AG09309 (cell line): ENCODE data around the gene PTPN14.

Source experiments
- DNase-seq: peaks from one replicate; pipeline ENCODE4 v3.0.0-alpha.2; 2010; ENCODE audit warnings: low read depth
- H3K4me3 ChIP-seq: 2 replicates; pipeline ENCODE4 v1.5.1; 2011; ENCODE audit warnings: mild to moderate bottlenecking, low read depth, low read length, moderate library complexity; ENCODE audit not compliant: control insufficient read depth
- TF ChIP-seq, protein P1 (sequence below): IDR thresholded peaks from 2 replicates; pipeline ENCODE4 v1.5.1; 2011; ENCODE audit warnings: mild to moderate bottlenecking, low read depth, low read length, inconsistent platforms; ENCODE audit not compliant: insufficient read depth, control insufficient read depth; ENCODE audit errors: missing control alignments

Gene PTPN14

DNA sequence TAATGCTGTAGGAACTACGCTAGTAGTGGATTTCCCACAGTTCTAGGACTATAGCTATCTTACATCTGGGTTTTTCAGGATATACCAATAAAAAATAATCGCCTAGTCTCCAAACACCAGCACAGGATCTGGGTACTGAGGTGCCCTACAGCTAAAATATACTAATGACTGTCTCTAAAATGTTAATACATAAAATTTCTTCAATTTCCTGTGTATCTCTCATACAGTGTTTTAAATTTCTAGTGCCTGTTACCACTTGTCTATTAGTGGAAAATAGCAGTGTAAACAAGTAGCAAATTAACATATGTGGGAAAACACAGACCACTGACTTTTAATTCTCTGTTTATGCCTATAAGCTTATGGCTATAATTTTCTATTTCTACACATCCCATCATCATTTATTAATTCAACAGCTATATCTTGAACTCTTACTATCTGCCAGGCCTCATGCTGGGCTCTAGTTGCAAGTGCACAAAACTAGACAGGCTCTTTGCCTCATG is 16.1 kb upstream of the PTPN14 start:
- no peak overlapping the region for H3K4me3 ChIP-seq
- no peak for DNase-seq
- TF ChIP-seq, protein P1, sequence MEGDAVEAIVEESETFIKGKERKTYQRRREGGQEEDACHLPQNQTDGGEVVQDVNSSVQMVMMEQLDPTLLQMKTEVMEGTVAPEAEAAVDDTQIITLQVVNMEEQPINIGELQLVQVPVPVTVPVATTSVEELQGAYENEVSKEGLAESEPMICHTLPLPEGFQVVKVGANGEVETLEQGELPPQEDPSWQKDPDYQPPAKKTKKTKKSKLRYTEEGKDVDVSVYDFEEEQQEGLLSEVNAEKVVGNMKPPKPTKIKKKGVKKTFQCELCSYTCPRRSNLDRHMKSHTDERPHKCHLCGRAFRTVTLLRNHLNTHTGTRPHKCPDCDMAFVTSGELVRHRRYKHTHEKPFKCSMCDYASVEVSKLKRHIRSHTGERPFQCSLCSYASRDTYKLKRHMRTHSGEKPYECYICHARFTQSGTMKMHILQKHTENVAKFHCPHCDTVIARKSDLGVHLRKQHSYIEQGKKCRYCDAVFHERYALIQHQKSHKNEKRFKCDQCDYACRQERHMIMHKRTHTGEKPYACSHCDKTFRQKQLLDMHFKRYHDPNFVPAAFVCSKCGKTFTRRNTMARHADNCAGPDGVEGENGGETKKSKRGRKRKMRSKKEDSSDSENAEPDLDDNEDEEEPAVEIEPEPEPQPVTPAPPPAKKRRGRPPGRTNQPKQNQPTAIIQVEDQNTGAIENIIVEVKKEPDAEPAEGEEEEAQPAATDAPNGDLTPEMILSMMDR: no peak

DNA sequence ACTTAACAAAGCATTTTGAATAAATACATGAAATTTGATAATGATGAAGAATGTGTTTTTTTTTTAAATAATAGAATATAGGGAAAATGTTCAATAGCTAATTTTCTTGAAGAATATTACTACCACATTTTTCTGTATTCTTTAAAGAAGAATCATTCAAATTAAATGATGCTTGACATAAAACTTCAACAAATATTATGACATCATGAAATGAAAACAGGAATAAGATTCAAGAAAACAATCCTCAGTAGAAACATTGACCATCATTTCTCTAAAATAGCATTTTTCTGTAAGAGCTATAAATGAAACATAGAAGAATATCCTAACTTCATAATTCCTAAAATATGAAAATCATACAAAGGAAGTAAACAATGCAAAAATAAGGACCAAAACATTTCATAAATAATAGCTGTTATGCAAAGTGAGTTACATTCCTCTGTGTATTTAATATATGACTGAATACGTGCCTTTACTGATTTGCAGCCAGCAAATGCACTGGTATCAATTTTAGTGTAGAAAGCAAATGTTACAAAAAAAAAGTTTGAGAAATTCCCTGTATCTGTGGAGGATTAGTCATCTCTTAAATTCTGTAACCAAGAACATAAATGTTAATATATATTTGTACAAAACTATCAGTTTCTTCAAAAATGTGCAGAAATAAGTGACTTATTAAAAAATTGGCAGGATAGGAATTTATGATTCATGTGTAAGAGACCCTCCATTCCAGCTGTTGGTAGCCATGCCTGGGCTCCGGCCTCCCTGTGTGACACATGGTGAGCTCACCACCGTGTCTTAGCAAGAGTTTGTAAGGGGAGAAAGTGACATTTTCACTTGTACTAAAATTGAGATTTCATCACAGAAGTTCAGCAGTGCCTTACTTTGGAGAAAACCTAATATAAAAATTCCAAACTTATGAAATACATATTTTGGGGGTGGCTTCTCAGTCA is 15.0 kb upstream of the PTPN14 start:
- DNase-seq: no peak
- no peak overlapping the region for H3K4me3 ChIP-seq
- TF ChIP-seq, protein P1: no peak

DNA sequence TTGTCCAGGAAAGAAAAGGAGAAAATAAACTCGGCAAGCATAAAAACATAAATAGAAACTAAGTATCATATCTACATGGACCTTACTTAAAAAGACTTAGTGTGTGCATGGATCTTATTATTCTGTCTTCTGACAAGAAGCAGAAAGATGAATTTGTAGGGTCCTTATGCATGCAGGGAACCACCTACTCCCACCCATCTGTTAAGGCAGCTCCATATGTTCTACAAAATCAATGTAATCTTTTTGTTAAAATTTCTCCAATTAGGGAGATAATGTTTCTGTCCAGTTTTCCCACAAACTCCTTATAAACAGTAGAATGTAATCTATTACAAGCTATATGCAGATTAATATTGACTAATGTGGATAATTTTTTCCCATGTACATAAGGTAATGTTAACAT is 13.9 kb upstream of the PTPN14 start:
- H3K4me3 ChIP-seq: no peak overlapping the region
- TF ChIP-seq, protein P1: no peak
- no peak for DNase-seq

DNA sequence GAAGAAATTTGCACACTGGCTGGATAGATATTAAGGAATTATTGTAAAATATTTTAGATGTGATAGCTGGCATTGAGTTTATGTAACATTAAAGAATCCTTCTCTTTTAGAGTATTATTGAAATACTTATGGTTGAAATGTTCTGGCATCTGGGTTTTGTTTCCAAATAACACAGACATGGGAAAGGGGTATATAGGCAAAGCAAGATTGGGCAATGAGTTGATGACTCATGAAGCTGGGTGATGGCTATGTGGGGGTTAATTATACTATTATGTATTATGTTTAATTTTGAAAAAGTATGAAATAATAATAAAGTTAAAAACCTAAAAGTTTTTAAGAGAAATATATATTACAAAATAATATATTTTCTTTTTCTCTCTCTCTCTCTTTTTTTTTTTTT is 12.5 kb upstream of the PTPN14 start:
- no peak overlapping the region for H3K4me3 ChIP-seq
- DNase-seq: no peak
- TF ChIP-seq, protein P1: no peak

DNA sequence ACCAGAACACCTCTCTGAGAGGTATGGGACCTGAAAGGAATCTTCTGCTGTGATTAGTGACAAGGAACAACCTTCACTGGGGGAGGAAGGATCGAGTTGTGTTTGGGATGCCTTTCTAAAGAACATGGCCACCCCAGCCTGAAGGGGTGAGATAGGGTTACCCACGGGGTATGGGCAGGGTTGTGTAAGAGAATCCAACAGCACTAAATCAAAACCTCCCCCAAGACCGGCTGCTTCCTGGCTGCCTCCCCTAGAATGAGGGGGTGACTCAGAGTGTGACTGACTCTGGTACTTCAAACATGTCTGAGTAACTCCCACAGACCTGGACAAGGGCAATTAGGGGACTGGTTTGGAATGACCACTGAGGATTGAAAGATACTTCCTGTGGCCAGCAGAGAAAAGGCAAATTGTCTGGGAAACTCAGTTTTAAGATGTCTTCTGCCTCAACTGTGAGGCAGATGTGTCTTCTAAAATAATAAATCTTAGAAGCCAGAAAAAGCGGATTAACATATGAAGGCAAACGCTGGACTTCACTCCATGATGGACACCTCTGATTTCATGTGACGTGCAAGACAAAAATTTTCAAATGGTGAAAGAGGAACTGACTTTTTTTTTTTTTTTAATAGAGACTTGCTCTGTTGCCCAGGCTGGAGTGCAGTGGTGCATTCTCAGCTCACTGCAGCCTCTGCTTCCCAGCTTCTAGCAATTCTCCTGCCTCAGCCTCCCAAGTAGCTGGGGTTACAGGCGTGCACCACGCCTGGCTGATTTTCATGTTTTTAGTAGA is 6.7 kb upstream of the PTPN14 start:
- TF ChIP-seq, protein P1: no peak
- no peak for DNase-seq
- no peak overlapping the region for H3K4me3 ChIP-seq

DNA sequence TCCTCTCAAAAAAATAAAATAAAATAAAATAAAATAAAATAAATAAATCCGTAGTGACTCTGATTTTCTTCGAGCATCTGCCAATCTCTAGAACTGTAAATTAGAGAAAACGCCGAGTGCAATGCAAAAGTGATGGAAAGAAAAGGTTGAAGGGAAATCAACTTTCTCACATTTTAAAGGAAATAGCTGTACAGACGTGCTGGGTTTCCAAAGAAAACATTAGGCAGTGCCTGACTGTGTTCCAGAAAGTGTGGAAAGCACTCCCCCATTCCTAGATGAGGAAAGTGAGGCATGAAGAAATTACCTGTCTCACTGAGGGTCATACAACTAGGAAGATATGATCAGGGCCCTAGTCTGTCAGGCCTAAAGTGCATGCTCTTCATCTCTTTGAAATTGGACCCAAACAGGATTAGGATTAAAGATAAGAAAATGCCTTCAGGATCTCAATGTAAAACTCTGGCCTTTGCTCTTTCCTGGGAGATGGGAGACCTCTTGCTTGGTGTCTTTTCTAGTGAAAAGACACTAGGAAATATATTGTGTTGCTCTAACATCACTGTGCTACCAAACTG is 1.8 kb upstream of the PTPN14 start:
- DNase-seq: no peak
- TF ChIP-seq, protein P1: no peak
- H3K4me3 ChIP-seq: no peak overlapping the region
